ENCODE results near the gene TMEM87B. TPM values are rescaled to one million over a fixed set of nuclear protein-coding genes. Genes with fewer than 3 reads are reported as not detected.

TMEM87B gene
- total RNA-seq, 2 experiments from 2014 or later: 20.1 to 22.7 TPM

GRCh38 chr2:112164876-112165275 is 109.8 kb downstream of the TMEM87B start:
- Mint-ChIP-seq H3K27me3 (no peaks in the 10 kb centered on the region), H3K27ac (no peak overlapping the region), H3K36me3 (ENCODE audit: low read depth) (no peaks in the 10 kb centered on the region), H3K4me1 (peaks cover 11% of the 10 kb centered on the region), H3K9me3 (no peaks in the 10 kb centered on the region), H3K4me3 (no peak overlapping the region)
- ChIA-PET CTCF (interaction anchor here (1.2 to 2.0 kb wide), 2 partner anchors 10 to 12 kb away, joined by 3 to 7 read pairs; no protein-coding TSS in a partner anchor), POLR2A (no interaction called here)
- DNase-seq: no peak

- CTCF ChIA-PET: interaction anchor here (1.2 to 2.0 kb wide), 2 partner anchors 10 to 12 kb away, joined by 3 to 7 read pairs; no protein-coding TSS in a partner anchor
- no peak overlapping the region for H3K4me3 Mint-ChIP-seq
- no peaks in the 10 kb centered on the region for H3K27me3 Mint-ChIP-seq
- DNase-seq: no peak
- H3K4me1 Mint-ChIP-seq: peaks cover 10% of the 10 kb centered on the region
- no peaks in the 10 kb centered on the region for H3K36me3 Mint-ChIP-seq (ENCODE audit: low read depth)
- H3K9me3 Mint-ChIP-seq: no peaks in the 10 kb centered on the region
- no peak overlapping the region for H3K27ac Mint-ChIP-seq
- POLR2A ChIA-PET: no interaction called here
Observed at GRCh38 chr2:112165296-112165695, 110.2 kb downstream of the TMEM87B start.

- Mint-ChIP-seq H3K36me3 (ENCODE audit: low read depth) (no peaks in the 10 kb centered on the region), H3K27ac (no peak overlapping the region), H3K9me3 (no peaks in the 10 kb centered on the region), H3K4me3 (no peak overlapping the region), H3K27me3 (no peaks in the 10 kb centered on the region), H3K4me1 (peaks cover 6% of the 10 kb centered on the region)
- DNase-seq: no peak
- ChIA-PET CTCF (no interaction called here), POLR2A (no interaction called here)
Observed at GRCh38 chr2:112166806-112167499, 111.9 kb downstream of the TMEM87B start.

- Mint-ChIP-seq H3K27me3 (no peaks in the 10 kb centered on the region), H3K36me3 (ENCODE audit: low read depth) (no peaks in the 10 kb centered on the region), H3K4me3 (no peak overlapping the region), H3K9me3 (no peaks in the 10 kb centered on the region), H3K4me1 (peaks cover 11% of the 10 kb centered on the region), H3K27ac (no peak overlapping the region)
- no peak for DNase-seq
- ChIA-PET CTCF (interaction anchor here (1.2 kb wide), 1 partner anchor 9 kb away, joined by 3 read pairs; no protein-coding TSS in a partner anchor), POLR2A (no interaction called here)
Observed at GRCh38 chr2:112168422-112169124, 113.5 kb downstream of the TMEM87B start.

Other genes with a start within 250 kb of the TMEM87B start
- 10 to 100 TPM; 55.1 to 62.9 TPM for gene ANAPC1, start 171.1 kb upstream of the TMEM87B start, total RNA-seq
- gene MERTK, start 156.7 kb upstream of the TMEM87B start, total RNA-seq: under 1 TPM; 0.20 to 0.21 TPM
- gene FBLN7, start 83.1 kb downstream of the TMEM87B start, total RNA-seq: 1 to 10 TPM; 7.9 to 8.3 TPM
- gene ZC3H8, start 199.8 kb downstream of the TMEM87B start, total RNA-seq: 10 to 100 TPM; 18.0 to 19.3 TPM
- 10 to 100 TPM; 14.0 to 14.8 TPM for gene ZC3H6, start 220.3 kb downstream of the TMEM87B start, total RNA-seq